Upper lobe of left lung (tissue), 6 donors: ENCODE results near the gene SEC14L2. TPM values are rescaled to one million over a fixed set of nuclear protein-coding genes. Genes with fewer than 3 reads are reported as not detected.
A peak's percentile ranks its signal among the peaks of the same experiment; 100 is the strongest.

Source experiments
- ATAC-seq, 2 donors: fragments of 200-7000 bp; cut with Tn5 transposase; one replicate each; pipeline ENCODE4 v1.9.1; 2022; ENCODE audit warnings: mild to moderate bottlenecking in 2 of 2, moderate library complexity in 2 of 2; ENCODE audit not compliant: low FRiP score in 2 of 2
- DNase-seq, 2 donors: peaks; one replicate each; pipeline ENCODE4 v3.0.0-alpha.2; 2019 to 2020
- H3K27ac ChIP-seq, 4 donors: fragments of 200-600 bp; sonication (generic); one replicate each; pipeline ENCODE4 v1.5.1; 2016 to 2019
- H3K27me3 ChIP-seq, 4 donors: fragments of 200-600 bp; sonication (generic); one replicate each; pipeline ENCODE4 v1.5.1; 2017 to 2019
- H3K36me3 ChIP-seq, 4 donors: fragments of 200-600 bp; sonication (generic); one replicate each; pipeline ENCODE4 v1.5.1; 2016 to 2019
- H3K4me1 ChIP-seq, 4 donors: fragments of 200-600 bp; sonication (generic); one replicate each; pipeline ENCODE4 v1.5.1; 2018 to 2019
- H3K4me3 ChIP-seq, 4 donors: fragments of 200-600 bp; sonication (generic); one replicate each; pipeline ENCODE4 v1.5.1; 2017 to 2019; ENCODE audit warnings: mild to moderate bottlenecking in 2 of 4, moderate library complexity in 1 of 4
- H3K9me3 ChIP-seq, 4 donors: fragments of 200-600 bp; sonication (generic); one replicate each; pipeline ENCODE4 v1.5.1; 2018 to 2019
- CTCF ChIP-seq, 6 experiments: fragments of 450-650 bp in 4 of 6; fragments of 200-600 bp in 2 of 6; sonication (generic) in 2 of 6; IDR thresholded peaks; one replicate each; pipeline ENCODE4 v1.5.1; 2016 to 2019; ENCODE audit warnings: antibody characterized with exemption in 6 of 6
- EP300 ChIP-seq, 4 donors: sonication (generic); formaldehyde crosslinking; IDR thresholded peaks; one replicate each; pipeline ENCODE4 v1.5.1; 2017; ENCODE audit warnings: antibody characterized with exemption in 4 of 4, control low read depth in 2 of 4
- POLR2A ChIP-seq, 4 donors: fragments of 450-650 bp; IDR thresholded peaks; one replicate each; pipeline ENCODE4 v1.5.1; 2016 to 2017; ENCODE audit warnings: antibody characterized with exemption in 4 of 4, mild to moderate bottlenecking in 2 of 4
- POLR2AphosphoS5 ChIP-seq, 2 donors: sonication (generic); formaldehyde crosslinking; IDR thresholded peaks; one replicate each; pipeline ENCODE4 v1.5.1; 2017; ENCODE audit warnings: antibody characterized with exemption in 2 of 2
- whole genome bisulfite sequencing, 2 donors: methylation state at CpG; one replicate each; pipeline ENCODE4 v1.1.5; 2017 to 2018; 5-methylcytosine and 5-hydroxymethylcytosine counted together
- total RNA-seq, 6 donors: library from RNA; depleted of rRNA in 4 of 6; stranded (reverse); fragments of >200 nt in 4 of 6; gene quantifications; one replicate each; pipeline versions ENCODE4 v1.1.0 to v1.2.1, GENCODE V29; 2016 to 2021
- donor health status: DM: no; HTN: no; CAD: no; lungs with moderate emphysema.
- donor health status: DM: no; HTN: yes; CAD: no; lungs with severe emphysema.

Gene SEC14L2
- total RNA-seq, 6 donors from 2014 or later: 5.6 to 12.6 (median 8.4) TPM

- WGBS, 2 donors: 36 to 46% methylated on average over 13 to 18 of the region's 18 CpGs
- peaks cover 0 to 18% (median 9%) of the 10 kb centered on the region in 4 donors for H3K36me3 ChIP-seq
- no peaks in the 10 kb centered on the region for H3K9me3 ChIP-seq
- TF ChIP-seq POLR2AphosphoS5 (IDR thresholded peaks at IDR 0.05) (peak; percentile 73 to 76), POLR2A (IDR thresholded peaks at IDR 0.05) (peak in 1 of 4 donors; percentile 20), EP300 (IDR thresholded peaks at IDR 0.05) (peak in 2 of 4 donors; percentile 15 to 74), CTCF (IDR thresholded peaks at IDR 0.05) (no peak)
- H3K4me1 ChIP-seq: peaks cover 38 to 53% (median 45%) of the 10 kb centered on the region in 4 donors
- ATAC-seq (peak; percentile 27 to 72), DNase-seq (peak in 1 of 2 donors; percentile 85)
- peak overlapping the region; percentile 57 to 75 (median 68) for H3K4me3 ChIP-seq
- H3K27me3 ChIP-seq: no peaks in the 10 kb centered on the region
- peak overlapping the region; percentile 93 to 98 (median 96) for H3K27ac ChIP-seq
These were observed 25.9 kb downstream of the SEC14L2 start for GRCh38 chr22:30422481-30423300.

- ATAC-seq: peak; percentile 75 to 77
- Histone ChIP-seq H3K36me3 (peaks cover 0 to 10% (median 4%) of the 10 kb centered on the region in 4 donors), H3K4me3 (peak overlapping the region; percentile 57 to 75 (median 68)), H3K27me3 (no peaks in the 10 kb centered on the region), H3K4me1 (peaks cover 38 to 53% (median 45%) of the 10 kb centered on the region in 4 donors), H3K9me3 (no peaks in the 10 kb centered on the region), H3K27ac (peak overlapping the region; percentile 93 to 98 (median 96))
- DNase-seq: peak in 1 of 2 donors; percentile 89
- WGBS, 2 donors: 0 to 1% methylated on average over 14 to 33 of the region's 45 CpGs
- TF ChIP-seq EP300 (IDR thresholded peaks at IDR 0.05) (no peak), POLR2AphosphoS5 (IDR thresholded peaks at IDR 0.05) (peak in 1 of 2 donors; percentile 95), CTCF (IDR thresholded peaks at IDR 0.05) (peak in 4 of 6 experiments; percentile 17 to 36 (median 24)), POLR2A (IDR thresholded peaks at IDR 0.05) (peak in 3 of 4 donors; percentile 77 to 94 (median 84))
These were observed 26.6 kb downstream of the SEC14L2 start for GRCh38 chr22:30423301-30423958.

GRCh38 chr22:30423959-30424533, 27.2 kb downstream of the SEC14L2 start:
- peaks cover 0 to 4% (median 2%) of the 10 kb centered on the region in 4 donors for H3K36me3 ChIP-seq
- DNase-seq (peak; percentile 96 to 98), ATAC-seq (peak; percentile 93 to 97)
- no peaks in the 10 kb centered on the region for H3K9me3 ChIP-seq
- TF ChIP-seq EP300 (IDR thresholded peaks at IDR 0.05) (peak in 1 of 4 donors; percentile 67), CTCF (IDR thresholded peaks at IDR 0.05) (peak in 1 of 6 experiments; percentile 5), POLR2A (IDR thresholded peaks at IDR 0.05) (peak in 1 of 4 donors; percentile 87), POLR2AphosphoS5 (IDR thresholded peaks at IDR 0.05) (peak; percentile 78 to 93)
- no peaks in the 10 kb centered on the region for H3K27me3 ChIP-seq
- H3K4me3 ChIP-seq: peak overlapping the region; percentile 57 to 75 (median 68)
- peaks cover 38 to 53% (median 45%) of the 10 kb centered on the region in 4 donors for H3K4me1 ChIP-seq
- peak overlapping the region; percentile 93 to 98 (median 96) for H3K27ac ChIP-seq
- WGBS, 2 donors: 3% methylated on average over 8 to 26 of the region's 31 CpGs

- Histone ChIP-seq H3K27ac (peak overlapping the region; percentile 93 to 98 (median 96)), H3K27me3 (no peaks in the 10 kb centered on the region), H3K36me3 (peaks cover 0 to 4% (median 0%) of the 10 kb centered on the region in 4 donors), H3K9me3 (no peaks in the 10 kb centered on the region), H3K4me3 (peak overlapping the region; percentile 6 to 76 (median 70)), H3K4me1 (peaks cover 38 to 53% (median 45%) of the 10 kb centered on the region in 4 donors)
- WGBS, 2 donors: 47 to 57% methylated on average over 19 to 20 of the region's 20 CpGs
- ATAC-seq (no peak), DNase-seq (no peak)
- TF ChIP-seq POLR2A (IDR thresholded peaks at IDR 0.05): no peak
- no peak for TF ChIP-seq CTCF (IDR thresholded peaks at IDR 0.05)
- no peak for TF ChIP-seq EP300 (IDR thresholded peaks at IDR 0.05)
- TF ChIP-seq POLR2AphosphoS5 (IDR thresholded peaks at IDR 0.05): no peak
These were observed 27.9 kb downstream of the SEC14L2 start for GRCh38 chr22:30424534-30425326.
